IMR-90 (cell line): ENCODE data around the gene KCNN3. TPM values are rescaled to one million over a fixed set of nuclear protein-coding genes. Genes with fewer than 3 reads are reported as not detected.

Source experiments
- ATAC-seq: fragments of 200-7000 bp; cut with Tn5 transposase; 2 replicates; pipeline ENCODE4 v1.9.1; 2020; ENCODE audit warnings: low read depth, mild to moderate bottlenecking, moderate library complexity
- BruUV-seq: library from RNA; stranded (reverse); fragments of 400-500 nt; replicated peaks from 2 replicates; lab custom pipeline; 2021; lab: Mats Ljungman, UMichigan
- CTCF ChIA-PET: fragments of 300-600 bp; formaldehyde crosslinking; extraction: SDS; loops from one replicate; lab custom pipeline; 2021; ENCODE audit warnings: antibody characterized with exemption; lab: Yijun Ruan, JAX
- POLR2A ChIA-PET: fragments of 300-600 bp; sonication (Branson Sonifier 250); formaldehyde crosslinking; loops from one replicate; lab custom pipeline; 2022; ENCODE audit warnings: antibody characterized with exemption; ENCODE audit not compliant: unreplicated experiment; lab: Charles Lee
- DNase-seq: peaks from one replicate; pipeline ENCODE4 v3.0.0; 2013
- H2AFZ ChIP-seq: replicated peaks from 2 replicates; pipeline ENCODE3; 2013; ENCODE audit warnings: low read length, mild to moderate bottlenecking; ENCODE audit not compliant: poor library complexity
- H2AK5ac ChIP-seq: 2 replicates; pipeline ENCODE4 v1.6.1; 2013; ENCODE audit warnings: low read depth, low read length, inconsistent platforms
- H2AK9ac ChIP-seq: replicated peaks from 2 replicates; pipeline ENCODE3; 2013; ENCODE audit warnings: mild to moderate bottlenecking, low read depth, low read length, moderate library complexity; ENCODE audit not compliant: poor library complexity
- H2BK120ac ChIP-seq: 2 replicates; pipeline ENCODE4 v1.6.1; 2013; ENCODE audit warnings: low read depth, low read length, inconsistent platforms
- H2BK15ac ChIP-seq: 3 replicates; pipeline ENCODE4 v1.6.1; 2013; ENCODE audit warnings: low read depth, low read length, inconsistent platforms
- H2BK20ac ChIP-seq: 2 replicates; pipeline ENCODE4 v1.6.1; 2013; ENCODE audit warnings: low read depth, mild to moderate bottlenecking, inconsistent platforms, low read length, moderate library complexity
- H2BK5ac ChIP-seq: 2 replicates; pipeline ENCODE4 v1.6.1; 2013; ENCODE audit warnings: mild to moderate bottlenecking, low read depth, low read length, inconsistent platforms; ENCODE audit not compliant: poor library complexity, severe bottlenecking
- H3K14ac ChIP-seq: replicated peaks from 2 replicates; pipeline ENCODE4 v1.6.1; 2013; ENCODE audit warnings: low read depth, low read length, inconsistent platforms
- H3K18ac ChIP-seq: 2 replicates; pipeline ENCODE4 v1.6.1; 2013; ENCODE audit warnings: low read depth, low read length, control low read depth
- H3K23ac ChIP-seq: 2 replicates; pipeline ENCODE4 v1.6.1; 2013; ENCODE audit warnings: low read depth, low read length, inconsistent platforms
- H3K27ac ChIP-seq: 2 replicates; pipeline ENCODE4 v1.5.1; 2013; ENCODE audit warnings: mild to moderate bottlenecking, control low read depth, low read length; ENCODE audit not compliant: insufficient read depth
- H3K27me3 ChIP-seq: 2 replicates; pipeline ENCODE4 v1.6.1; 2013; ENCODE audit warnings: low read length; ENCODE audit not compliant: control insufficient read depth, insufficient read depth
- H3K36me3 ChIP-seq: 2 replicates; pipeline ENCODE4 v1.6.1; 2013; ENCODE audit warnings: low read length, mixed read lengths; ENCODE audit not compliant: control insufficient read depth, insufficient read depth
- H3K4ac ChIP-seq: 2 replicates; pipeline ENCODE4 v1.6.1; 2013; ENCODE audit warnings: low read depth, low read length, inconsistent platforms
- H3K4me1 ChIP-seq: 2 replicates; pipeline ENCODE4 v1.6.1; 2013; ENCODE audit warnings: low read length, mixed read lengths; ENCODE audit not compliant: control insufficient read depth, insufficient read depth
- H3K4me2 ChIP-seq: 2 replicates; pipeline ENCODE4 v1.6.1; 2013; ENCODE audit warnings: low read depth, mild to moderate bottlenecking, control low read depth, low read length, moderate library complexity
- H3K4me3 ChIP-seq: 2 replicates; pipeline ENCODE4 v1.5.1; 2013; ENCODE audit warnings: low read depth, mild to moderate bottlenecking, control low read depth, low read length, moderate library complexity; ENCODE audit not compliant: insufficient read depth
- H3K56ac ChIP-seq: 2 replicates; pipeline ENCODE4 v1.6.1; 2013; ENCODE audit warnings: low read length, inconsistent platforms; ENCODE audit not compliant: insufficient read depth; ENCODE audit errors: extremely low read depth
- H3K79me1 ChIP-seq, 2 experiments: 2 replicates each; pipeline ENCODE4 v1.6.1; 2013; ENCODE audit warnings: low read length in 2 of 2, inconsistent platforms in 1 of 2, low read depth in 1 of 2
- H3K9ac ChIP-seq: 2 replicates; pipeline ENCODE4 v1.6.1; 2013; ENCODE audit warnings: low read depth, low read length, control low read depth
- H3K9me1 ChIP-seq: 2 replicates; pipeline ENCODE4 v1.6.1; 2013; ENCODE audit warnings: low read length, inconsistent platforms; ENCODE audit not compliant: insufficient read depth
- H3K9me3 ChIP-seq: 2 replicates; pipeline ENCODE4 v1.6.1; 2013; ENCODE audit warnings: low read length; ENCODE audit not compliant: control insufficient read depth, insufficient read depth
- H4K20me1 ChIP-seq: 2 replicates; pipeline ENCODE4 v1.6.1; 2013; ENCODE audit warnings: low read length, inconsistent platforms; ENCODE audit not compliant: insufficient read depth
- H4K5ac ChIP-seq: 2 replicates; pipeline ENCODE4 v1.6.1; 2013; ENCODE audit warnings: mild to moderate bottlenecking, low read depth, low read length, control low read depth
- H4K8ac ChIP-seq, 2 experiments: 2 replicates each; pipeline ENCODE4 v1.6.1; 2013; ENCODE audit warnings: low read depth in 2 of 2, low read length in 2 of 2, control low read depth in 1 of 2, inconsistent platforms in 1 of 2
- H4K91ac ChIP-seq: 2 replicates; pipeline ENCODE4 v1.6.1; 2013; ENCODE audit warnings: low read depth, low read length, inconsistent platforms; ENCODE audit not compliant: insufficient read depth
- BHLHE40 ChIP-seq: fragments of 150-350 bp; IDR thresholded peaks from 2 replicates; pipeline ENCODE4 v1.6.1; 2016; ENCODE audit warnings: mild to moderate bottlenecking, low read depth, low read length
- CEBPB ChIP-seq: IDR thresholded peaks from 2 replicates; pipeline ENCODE4 v1.6.1; 2012; ENCODE audit warnings: low read depth, low read length, improper control_type of control experiment
- CHD1 ChIP-seq: IDR thresholded peaks from 2 replicates; pipeline ENCODE4 v1.6.1; 2012; ENCODE audit warnings: low read depth, low read length, improper control_type of control experiment
- CTCF ChIP-seq: conservative IDR thresholded peaks from 2 replicates; pipeline ENCODE4 v1.5.1; 2012; ENCODE audit warnings: mild to moderate bottlenecking, low read depth, low read length, improper control_type of control experiment
- ELK1 ChIP-seq: fragments of 150-350 bp; IDR thresholded peaks from 2 replicates; pipeline ENCODE4 v1.6.1; 2016; ENCODE audit warnings: low read depth, mild to moderate bottlenecking, low read length, moderate library complexity, borderline replicate concordance
- FOS ChIP-seq: fragments of 150-350 bp; IDR thresholded peaks from 2 replicates; pipeline ENCODE4 v1.6.1; 2016; ENCODE audit warnings: low read depth, low read length
- MAFK ChIP-seq: IDR thresholded peaks from 2 replicates; pipeline ENCODE4 v1.6.1; 2012; ENCODE audit warnings: low read depth, low read length, improper control_type of control experiment
- MAZ ChIP-seq: IDR thresholded peaks from 2 replicates; pipeline ENCODE4 v1.6.1; 2012; ENCODE audit warnings: low read depth, mild to moderate bottlenecking, low read length, improper control_type of control experiment, moderate library complexity, borderline replicate concordance
- MXI1 ChIP-seq: IDR thresholded peaks from 2 replicates; pipeline ENCODE4 v1.6.1; 2012; ENCODE audit warnings: low read depth, mild to moderate bottlenecking, low read length, moderate library complexity, borderline replicate concordance
- NFE2L2 ChIP-seq: fragments of 150-350 bp; IDR thresholded peaks from 2 replicates; pipeline ENCODE4 v1.6.1; 2016; ENCODE audit warnings: low read depth, mild to moderate bottlenecking, low read length
- POLR2A ChIP-seq: IDR thresholded peaks from 2 replicates; pipeline ENCODE4 v1.6.1; 2012; ENCODE audit warnings: mild to moderate bottlenecking, low read depth, low read length
- RAD21 ChIP-seq: IDR thresholded peaks from 2 replicates; pipeline ENCODE4 v1.6.1; 2012; ENCODE audit warnings: low read length, improper control_type of control experiment
- RCOR1 ChIP-seq: IDR thresholded peaks from 2 replicates; pipeline ENCODE4 v1.6.1; 2012; ENCODE audit warnings: mild to moderate bottlenecking, low read length, improper control_type of control experiment; ENCODE audit not compliant: insufficient replicate concordance
- RFX5 ChIP-seq: IDR thresholded peaks from 2 replicates; pipeline ENCODE4 v1.8.0; 2012; ENCODE audit warnings: low read depth, mild to moderate bottlenecking, low read length, moderate library complexity
- SMC3 ChIP-seq: fragments of 150-350 bp; IDR thresholded peaks from 2 replicates; pipeline ENCODE4 v1.6.1; 2016; ENCODE audit warnings: low read depth, mild to moderate bottlenecking, antibody characterized with exemption, low read length, moderate library complexity
- WGBS, 2 experiments: methylation state at CpG; one replicate each; pipeline versions ENCODE4 v1.1.5 to v1.1.7; 2013; ENCODE audit warnings: missing lambda C conversion rate in 2 of 2; ENCODE audit not compliant: insufficient read length in 1 of 2; ENCODE audit errors: extremely low coverage in 2 of 2; 5-methylcytosine and 5-hydroxymethylcytosine counted together
- dilution Hi-C: fragments of 300-500 bp; cut with HindIII; formaldehyde crosslinking; loops from one replicate; pipeline ENCODE4 v1.14.3; 2018; ENCODE audit warnings: low sequenced_read_pairs; ENCODE audit not compliant: unreplicated experiment
- in situ Hi-C: fragments of 300-500 bp; cut with MboI; formaldehyde crosslinking; loops from 3 replicates; pipeline ENCODE4 v1.14.3; 2019; ENCODE audit warnings: low sequenced_read_pairs, inconsistent platforms, mixed read lengths
- intact Hi-C: fragments of 100-400 bp; cut with micrococcal nuclease; formaldehyde crosslinking; loops from 2 replicates; pipeline ENCODE4 v1.10.0; 2022
- polyA plus RNA-seq, 3 experiments: library from polyadenylated mRNA; depleted of rRNA; stranded (reverse); fragments of >200 nt; gene quantifications; 2 replicates each; pipeline ENCODE4 v1.2.3, GENCODE V29; 2012; ENCODE audit warnings: low replicate concordance in 1 of 3
- total RNA-seq: library from RNA; depleted of rRNA; stranded (reverse); fragments of >200 nt; gene quantifications from 2 replicates; pipeline ENCODE4 v1.2.3, GENCODE V29; 2012

Gene KCNN3
- total and polyA plus RNA-seq, 2 of the 4 experiments (the other 2 are of a cell fraction): 0.02 TPM; not detected in 1

GRCh38 chr1:154733621-154734020 lies 136.5 kb downstream of the KCNN3 start:
- Histone ChIP-seq H3K9me3 (no peaks in the 10 kb centered on the region), H3K18ac (no peak overlapping the region), H3K4me3 (no peak overlapping the region), H3K23ac (no peak overlapping the region), H3K9ac (no peak overlapping the region), H3K56ac (no peak overlapping the region), H2BK120ac (no peak overlapping the region), H3K27ac (no peak overlapping the region), H4K5ac (no peak overlapping the region), H3K4me1 (peaks cover 9% of the 10 kb centered on the region), H3K9me1 (peaks cover 9% of the 10 kb centered on the region; the same call in 1 of the 2 replicates), H3K14ac (no peak overlapping the region), H2BK5ac (no peak overlapping the region), H2BK20ac (no peak overlapping the region), H3K36me3 (no peaks in the 10 kb centered on the region), H2BK15ac (no peak overlapping the region), H3K4me2 (no peak overlapping the region), H2AFZ (no peak overlapping the region), H2AK5ac (no peak overlapping the region), H2AK9ac (peak overlapping the region; percentile 13), H4K91ac (no peak overlapping the region), H3K4ac (no peak overlapping the region), H3K79me1 (no peaks in the 10 kb centered on the region), H4K20me1 (peaks cover 5% of the 10 kb centered on the region; the same call in 1 of the 2 replicates), H4K8ac (no peak overlapping the region), H3K27me3 (peaks cover 16% of the 10 kb centered on the region; the same call in 1 of the 2 replicates)
- TF ChIP-seq SMC3 (no peak), CEBPB (no peak), CHD1 (no peak), MAFK (no peak), RCOR1 (no peak), NFE2L2 (no peak), RAD21 (no peak), BHLHE40 (no peak), RFX5 (no peak), POLR2A (no peak), FOS (no peak), CTCF (no peak), MAZ (no peak), MXI1 (no peak), ELK1 (no peak)
- BruUV-seq: no TSS peak
- in situ Hi-C loops (no loop called here), intact Hi-C loops (no loop called here), dilution Hi-C loops (no loop called here)
- DNase-seq: no peak
- WGBS, 2 experiments: 69% methylated on average over 2 of the region's 4 CpGs; no CpG with 5 or more reads in 1 of the 2 experiments
- ChIA-PET CTCF (interaction anchor here (0.6 kb wide), 1 partner anchor 16 kb away, joined by 3 read pairs; no protein-coding TSS in a partner anchor), POLR2A (no interaction called here)
- ATAC-seq: no peak
